CD4-positive, CD25-positive, alpha-beta regulatory T cell (primary cell): Measurements from ENCODE around the gene DRAP1. TPM values are rescaled to one million over a fixed set of nuclear protein-coding genes. Genes with fewer than 3 reads are reported as not detected.

ENCODE experiments used
- ATAC-seq, 2 donors: fragments of 150-1000 bp; cut with Tn5 transposase; one replicate each; pipeline ENCODE4 v1.10.0; 2021; ENCODE audit warnings: low read depth in 2 of 2, moderate number of reproducible peaks in 2 of 2, moderate library complexity in 1 of 2
- DNase-seq, 3 donors: peaks; one replicate each; pipeline versions ENCODE4 v3.0.0 to v3.0.0-alpha.2; 2012 to 2022; ENCODE audit warnings: mixed read lengths in 1 of 3
- H3K27ac ChIP-seq: one replicate; pipeline ENCODE4 v1.7.0; 2013; ENCODE audit warnings: mild to moderate bottlenecking, low read length; ENCODE audit not compliant: insufficient read depth, poor library complexity, severe bottlenecking
- H3K27me3 ChIP-seq: one replicate; pipeline ENCODE4 v1.7.0; 2013; ENCODE audit warnings: low read length; ENCODE audit not compliant: control insufficient read depth, insufficient read depth
- H3K36me3 ChIP-seq: one replicate; pipeline ENCODE4 v1.7.0; 2013; ENCODE audit warnings: mild to moderate bottlenecking, low read length, moderate library complexity; ENCODE audit not compliant: control insufficient read depth, insufficient read depth
- H3K4me1 ChIP-seq: 2 replicates; pipeline ENCODE4 v1.7.0; 2013; ENCODE audit warnings: mild to moderate bottlenecking, low read length; ENCODE audit not compliant: insufficient read depth, control insufficient read depth, poor library complexity, severe bottlenecking
- H3K4me3 ChIP-seq: one replicate; pipeline ENCODE4 v1.7.0; 2013; ENCODE audit warnings: low read depth, mild to moderate bottlenecking, low read length, moderate library complexity
- H3K9me3 ChIP-seq, 2 experiments: 1 replicate in 1 of 2; 2 replicates in 1 of 2; pipeline ENCODE4 v1.7.0; 2013; ENCODE audit warnings: low read length in 2 of 2, mild to moderate bottlenecking in 1 of 2, moderate library complexity in 1 of 2; ENCODE audit not compliant: control insufficient read depth in 2 of 2
- H3K27ac Mint-ChIP-seq, 3 donors: one replicate each; pipeline ENCODE4 v1.8.0; 2020 to 2022; ENCODE audit warnings: mild to moderate bottlenecking in 3 of 3, mixed read lengths in 3 of 3, moderate library complexity in 2 of 3
- H3K27me3 Mint-ChIP-seq: one replicate; pipeline ENCODE4 v1.8.0; 2022; ENCODE audit warnings: mild to moderate bottlenecking, mixed read lengths
- H3K36me3 Mint-ChIP-seq: one replicate; pipeline ENCODE4 v1.8.0; 2020; ENCODE audit warnings: mixed read lengths
- H3K4me1 Mint-ChIP-seq, 4 donors: one replicate each; pipeline ENCODE4 v1.8.0; 2020 to 2022; ENCODE audit warnings: mixed read lengths in 4 of 4, mild to moderate bottlenecking in 1 of 4
- H3K4me3 Mint-ChIP-seq, 4 donors: one replicate each; pipeline ENCODE4 v1.8.0; 2020 to 2022; ENCODE audit warnings: mild to moderate bottlenecking in 4 of 4, mixed read lengths in 4 of 4, moderate library complexity in 3 of 4
- H3K9me3 Mint-ChIP-seq, 7 donors: one replicate each; pipeline ENCODE4 v1.8.0; 2020 to 2022; ENCODE audit warnings: mixed read lengths in 7 of 7, mild to moderate bottlenecking in 3 of 7, moderate library complexity in 2 of 7
- polyA plus RNA-seq, 4 donors: library from polyadenylated mRNA; unstranded; fragments of 300-500 nt; fragmentation: Illumina TruSeq; gene quantifications; one replicate each; pipeline ENCODE4 v1.2.3, GENCODE V29; 2021
- total RNA-seq: library from RNA; stranded (reverse); gene quantifications from one replicate; pipeline ENCODE4 v1.2.3, GENCODE V29; 2022

The DRAP1 gene
- total and polyA plus RNA-seq, 5 donors from 2014 or later = 78.2 to 106 (median 82.8) TPM

DNA sequence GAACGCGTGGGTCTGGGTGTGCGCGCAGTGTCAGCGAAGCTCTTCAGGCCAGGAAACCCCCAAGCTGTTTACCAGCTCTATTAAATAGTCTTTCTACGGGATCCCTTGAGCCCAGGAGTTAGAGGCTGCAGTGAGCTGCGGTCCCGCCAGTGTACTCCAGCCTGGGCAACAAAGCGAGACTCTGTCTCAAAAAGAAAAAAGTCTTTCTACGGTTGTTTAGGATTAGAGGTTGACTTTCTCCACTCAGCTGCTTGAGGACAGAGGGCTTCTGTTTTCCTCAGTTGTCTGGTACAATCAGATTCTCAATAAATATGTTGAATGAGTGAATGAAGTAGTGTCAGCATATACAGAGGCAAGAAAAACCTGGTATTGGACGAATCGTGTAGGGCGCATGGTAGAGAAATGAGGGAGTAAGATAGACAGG lies 42.9 kb downstream of the DRAP1 start:
- Histone ChIP-seq H3K4me3 (peak overlapping the region; percentile 82), H3K36me3 (peaks cover 36% of the 10 kb centered on the region), H3K27ac (peak overlapping the region; percentile 95), H3K4me1 (peaks cover 37% of the 10 kb centered on the region), H3K27me3 (no peaks in the 10 kb centered on the region), H3K9me3 (no peaks in the 10 kb centered on the region)
- no peak for DNase-seq
- ATAC-seq = no peak
- Mint-ChIP-seq H3K9me3 (no peaks in the 10 kb centered on the region), H3K36me3 (peaks cover 27% of the 10 kb centered on the region), H3K27me3 (no peaks in the 10 kb centered on the region), H3K4me3 (peak overlapping the region; percentile 95 to 99 (median 99)), H3K27ac (peak overlapping the region; percentile 26 to 98 (median 95)), H3K4me1 (peaks cover 0 to 51% (median 24%) of the 10 kb centered on the region in 4 donors)

DNA sequence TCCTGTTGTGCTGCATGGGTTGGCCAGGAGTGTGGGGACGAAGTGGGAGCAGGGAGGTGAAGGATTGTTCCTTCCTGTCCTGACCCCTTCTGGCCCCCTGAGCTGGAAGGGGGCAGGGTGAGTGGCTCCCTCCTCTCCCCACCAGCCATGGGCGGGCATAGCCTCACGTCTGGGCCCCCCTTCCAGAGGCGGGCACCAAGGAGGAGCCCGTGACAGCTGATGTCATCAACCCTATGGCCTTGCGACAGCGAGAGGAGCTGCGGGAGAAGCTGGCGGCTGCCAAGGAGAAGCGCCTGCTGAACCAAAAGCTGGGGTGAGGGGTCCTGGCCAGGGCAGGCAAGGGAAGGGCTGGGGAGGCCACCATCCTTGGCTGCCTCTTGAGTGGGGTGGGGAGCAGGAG lies 45.7 kb downstream of the DRAP1 start:
- H3K9me3 Mint-ChIP-seq = no peaks in the 10 kb centered on the region
- DNase-seq = no peak
- H3K4me3 ChIP-seq = no peak overlapping the region
- H3K27ac ChIP-seq = no peak overlapping the region
- no peak overlapping the region for H3K4me3 Mint-ChIP-seq
- H3K27ac Mint-ChIP-seq = no peak overlapping the region
- no peaks in the 10 kb centered on the region for H3K27me3 ChIP-seq
- H3K27me3 Mint-ChIP-seq = no peaks in the 10 kb centered on the region
- H3K4me1 Mint-ChIP-seq = peaks cover 0 to 50% (median 25%) of the 10 kb centered on the region in 4 donors
- H3K36me3 Mint-ChIP-seq = peaks cover 39% of the 10 kb centered on the region
- H3K9me3 ChIP-seq = no peaks in the 10 kb centered on the region
- H3K36me3 ChIP-seq = peaks cover 62% of the 10 kb centered on the region
- ATAC-seq = no peak
- H3K4me1 ChIP-seq = peaks cover 29% of the 10 kb centered on the region

DNA sequence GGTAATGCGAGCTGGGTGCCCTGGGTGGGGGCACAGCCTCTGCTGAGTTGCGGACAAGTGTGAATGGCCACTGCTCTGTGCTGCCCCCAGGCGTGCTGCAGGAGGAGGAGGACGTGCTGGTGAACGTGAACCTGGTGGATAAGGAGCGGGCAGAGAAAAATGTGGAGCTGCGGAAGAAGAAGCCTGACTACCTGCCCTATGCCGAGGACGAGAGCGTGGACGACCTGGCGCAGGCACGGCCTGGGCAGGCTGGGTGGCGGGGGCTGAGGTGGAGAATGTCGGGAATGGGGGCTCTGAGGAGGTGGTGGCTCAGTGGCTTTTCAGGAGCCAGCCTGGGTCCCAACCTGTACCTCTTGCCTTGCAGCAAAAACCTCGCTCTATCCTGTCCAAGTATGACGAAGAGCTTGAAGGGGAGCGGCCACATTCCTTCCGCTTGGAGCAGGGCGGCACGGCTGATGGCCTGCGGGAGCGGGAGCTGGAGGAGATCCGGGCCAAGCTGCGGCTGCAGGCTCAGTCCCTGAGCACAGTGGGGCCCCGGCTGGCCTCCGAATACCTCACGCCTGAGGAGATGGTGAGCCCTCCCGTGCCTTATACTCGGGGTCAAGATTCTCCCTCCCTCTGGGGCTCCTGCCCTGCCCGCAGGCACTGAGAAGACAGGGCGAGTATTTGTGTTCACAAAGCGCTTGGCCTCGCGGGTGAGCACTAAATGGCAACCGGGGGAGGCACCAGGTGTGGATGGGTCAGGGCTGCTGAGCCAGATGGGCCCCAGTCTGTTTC lies 46.9 kb downstream of the DRAP1 start:
- Histone ChIP-seq H3K9me3 (no peaks in the 10 kb centered on the region), H3K27me3 (no peaks in the 10 kb centered on the region), H3K27ac (no peak overlapping the region), H3K4me1 (peaks cover 25% of the 10 kb centered on the region), H3K4me3 (no peak overlapping the region), H3K36me3 (peaks cover 69% of the 10 kb centered on the region)
- no peaks in the 10 kb centered on the region for H3K9me3 Mint-ChIP-seq
- DNase-seq (no peak), ATAC-seq (no peak)
- peaks cover 0 to 49% (median 28%) of the 10 kb centered on the region in 4 donors for H3K4me1 Mint-ChIP-seq
- no peaks in the 10 kb centered on the region for H3K27me3 Mint-ChIP-seq
- H3K27ac Mint-ChIP-seq = no peak overlapping the region
- H3K36me3 Mint-ChIP-seq = peaks cover 39% of the 10 kb centered on the region
- H3K4me3 Mint-ChIP-seq = peak overlapping the region in 1 of 4 donors; percentile 52

DNA sequence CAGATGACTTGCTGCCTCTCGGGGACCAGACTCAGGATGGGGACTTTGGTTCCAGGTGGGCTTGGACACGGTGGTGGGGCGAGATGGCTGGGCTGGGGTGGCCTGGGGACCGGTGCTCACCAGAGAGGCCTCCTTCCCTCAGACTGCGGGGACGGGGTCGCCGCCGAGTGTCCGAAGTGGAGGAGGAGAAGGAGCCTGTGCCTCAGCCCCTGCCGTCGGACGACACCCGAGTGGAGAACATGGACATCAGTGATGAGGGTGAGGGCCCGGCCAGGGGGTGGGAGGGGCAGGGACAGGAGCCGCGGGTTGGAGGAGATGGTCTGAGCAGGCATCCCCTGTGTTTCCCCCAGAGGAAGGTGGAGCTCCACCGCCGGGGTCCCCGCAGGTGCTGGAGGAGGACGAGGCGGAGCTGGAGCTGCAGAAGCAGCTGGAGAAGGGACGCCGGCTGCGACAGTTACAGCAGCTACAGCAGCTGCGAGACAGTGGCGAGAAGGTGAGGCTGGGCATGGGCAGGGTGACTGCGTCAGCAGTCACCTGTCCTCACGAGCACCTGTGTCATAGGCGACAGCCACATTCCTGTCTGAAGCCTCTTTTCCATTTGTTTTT lies 48.2 kb downstream of the DRAP1 start:
- ATAC-seq (no peak), DNase-seq (no peak)
- H3K4me3 Mint-ChIP-seq = no peak overlapping the region
- Histone ChIP-seq H3K4me3 (no peak overlapping the region), H3K27me3 (no peaks in the 10 kb centered on the region), H3K36me3 (peaks cover 69% of the 10 kb centered on the region), H3K9me3 (no peaks in the 10 kb centered on the region), H3K27ac (no peak overlapping the region), H3K4me1 (peaks cover 21% of the 10 kb centered on the region)
- H3K27ac Mint-ChIP-seq = no peak overlapping the region
- H3K36me3 Mint-ChIP-seq = peaks cover 42% of the 10 kb centered on the region
- no peaks in the 10 kb centered on the region for H3K9me3 Mint-ChIP-seq
- no peaks in the 10 kb centered on the region for H3K27me3 Mint-ChIP-seq
- peaks cover 0 to 45% (median 22%) of the 10 kb centered on the region in 4 donors for H3K4me1 Mint-ChIP-seq

DNA sequence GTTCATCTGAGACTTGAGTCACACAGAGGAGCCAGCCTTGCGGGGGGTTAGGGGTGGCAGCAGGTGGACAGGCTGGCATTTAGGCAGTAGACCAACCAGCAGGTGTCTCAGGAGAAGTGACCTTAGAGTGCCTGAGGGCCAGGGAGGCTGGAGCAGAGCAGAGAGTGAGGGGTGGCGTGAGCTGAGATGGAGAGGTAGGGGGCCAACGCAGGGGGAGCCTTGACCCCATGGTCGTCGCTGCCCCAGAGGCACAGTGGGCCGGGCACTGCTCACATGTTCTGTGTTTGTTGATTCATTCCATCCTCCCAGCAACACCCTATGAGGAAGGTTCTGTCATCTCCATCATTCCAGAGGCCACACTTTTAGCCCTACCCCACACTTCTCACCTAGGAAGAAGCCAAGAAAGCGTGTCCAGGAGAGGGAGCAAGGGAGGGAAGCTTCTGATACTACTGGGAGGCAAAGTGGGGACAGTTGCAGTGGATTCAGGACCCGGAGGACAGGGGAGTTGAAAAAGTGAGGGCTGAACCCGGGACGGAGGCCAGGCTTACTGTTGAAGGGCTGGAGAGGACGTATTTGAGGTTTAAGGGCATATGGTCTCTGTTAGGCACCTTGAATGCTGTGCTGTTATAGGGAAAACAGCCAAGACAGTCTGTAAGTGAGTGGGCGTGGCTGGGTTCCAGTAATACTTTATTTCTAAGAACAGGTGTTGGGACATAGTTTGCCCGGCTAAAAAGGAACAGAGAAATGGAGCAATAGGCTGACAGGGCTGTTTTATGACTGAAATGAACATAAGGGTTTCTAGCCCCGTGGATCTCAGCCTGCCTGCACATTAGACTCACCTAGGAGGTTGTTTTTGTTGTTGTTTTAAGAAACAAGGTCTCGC lies 49.6 kb downstream of the DRAP1 start:
- H3K27me3 Mint-ChIP-seq = no peaks in the 10 kb centered on the region
- Histone ChIP-seq H3K4me3 (no peak overlapping the region), H3K27me3 (no peaks in the 10 kb centered on the region), H3K9me3 (no peaks in the 10 kb centered on the region), H3K36me3 (peaks cover 66% of the 10 kb centered on the region), H3K4me1 (peaks cover 6% of the 10 kb centered on the region), H3K27ac (no peak overlapping the region)
- ATAC-seq (no peak), DNase-seq (no peak)
- H3K4me1 Mint-ChIP-seq = peaks cover 0 to 33% (median 12%) of the 10 kb centered on the region in 4 donors
- no peak overlapping the region for H3K4me3 Mint-ChIP-seq
- peaks cover 0 to 1% (median 0%) of the 10 kb centered on the region in 7 donors for H3K9me3 Mint-ChIP-seq
- no peak overlapping the region for H3K27ac Mint-ChIP-seq
- peaks cover 44% of the 10 kb centered on the region for H3K36me3 Mint-ChIP-seq

Other genes starting within 250 kb of the DRAP1 start
- gene KAT5, start 207.2 kb upstream of the DRAP1 start, total RNA-seq = 127 TPM
- 10 to 100 TPM; 45.4 to 62.7 (median 55.7) TPM for gene KAT5, start 207.2 kb upstream of the DRAP1 start, polyA plus RNA-seq
- 28.3 TPM for gene RNASEH2C, start 198.6 kb upstream of the DRAP1 start, total RNA-seq
- 10 to 100 TPM; 60.6 to 83.8 (median 72.6) TPM for gene RNASEH2C, start 198.6 kb upstream of the DRAP1 start, polyA plus RNA-seq
- gene AP5B1, start 138.4 kb upstream of the DRAP1 start, total RNA-seq = 16.8 TPM
- 10 to 100 TPM in 1 of 4 donors, 1 to 10 TPM in 3; 7.6 to 10.8 (median 9.5) TPM for gene AP5B1, start 138.4 kb upstream of the DRAP1 start, polyA plus RNA-seq
- not detected for gene OVOL1, start 132.4 kb upstream of the DRAP1 start, total RNA-seq
- gene OVOL1, start 132.4 kb upstream of the DRAP1 start, polyA plus RNA-seq = not detected
- gene SNX32, start 85.5 kb upstream of the DRAP1 start, total RNA-seq = 0.44 TPM
- 1 to 10 TPM in 1 of 4 donors, under 1 TPM in 3; 0.32 to 1.3 (median 0.48) TPM for gene SNX32, start 85.5 kb upstream of the DRAP1 start, polyA plus RNA-seq
- gene CFL1, start 61.2 kb upstream of the DRAP1 start, total RNA-seq = 737 TPM
- 1,000 to 10,000 TPM; 2,250 to 3,209 (median 2,591) TPM for gene CFL1, start 61.2 kb upstream of the DRAP1 start, polyA plus RNA-seq
- gene MUS81, start 59.0 kb upstream of the DRAP1 start, total RNA-seq = 51.1 TPM
- gene MUS81, start 59.0 kb upstream of the DRAP1 start, polyA plus RNA-seq = 10 to 100 TPM; 22.7 to 24.6 (median 23.6) TPM
- gene EFEMP2, start 46.6 kb upstream of the DRAP1 start, total RNA-seq = 5.8 TPM
- under 1 TPM; 0.21 to 0.36 (median 0.29) TPM for gene EFEMP2, start 46.6 kb upstream of the DRAP1 start, polyA plus RNA-seq
- 12.4 TPM for gene CTSW, start 39.6 kb upstream of the DRAP1 start, total RNA-seq
- 10 to 100 TPM in 3 of 4 donors, 1 to 10 TPM in 1; 3.5 to 35.9 (median 16.9) TPM for gene CTSW, start 39.6 kb upstream of the DRAP1 start, polyA plus RNA-seq
- gene FIBP, start 31.0 kb upstream of the DRAP1 start, total RNA-seq = 29.8 TPM
- gene FIBP, start 31.0 kb upstream of the DRAP1 start, polyA plus RNA-seq = 10 to 100 TPM; 71.0 to 81.7 (median 72.7) TPM
- 20.7 TPM for gene CCDC85B, start 28.8 kb upstream of the DRAP1 start, total RNA-seq
- 10 to 100 TPM; 58.7 to 74.0 (median 63.2) TPM for gene CCDC85B, start 28.8 kb upstream of the DRAP1 start, polyA plus RNA-seq
- gene FOSL1, start 19.0 kb upstream of the DRAP1 start, total RNA-seq = 2.7 TPM
- not detected for gene FOSL1, start 19.0 kb upstream of the DRAP1 start, polyA plus RNA-seq
- gene C11orf68, start 364 bp upstream of the DRAP1 start, total RNA-seq = 21.6 TPM
- gene C11orf68, start 364 bp upstream of the DRAP1 start, polyA plus RNA-seq = 10 to 100 TPM; 65.8 to 90.7 (median 85.0) TPM
- gene TSGA10IP, start 26.1 kb downstream of the DRAP1 start, total RNA-seq = not detected
- gene TSGA10IP, start 26.1 kb downstream of the DRAP1 start, polyA plus RNA-seq = not detected
- gene SART1, start 42.3 kb downstream of the DRAP1 start, total RNA-seq = 94.0 TPM
- gene SART1, start 42.3 kb downstream of the DRAP1 start, polyA plus RNA-seq = 10 to 100 TPM; 15.8 to 22.7 (median 19.8) TPM
- gene EIF1AD, start 82.7 kb downstream of the DRAP1 start, total RNA-seq = 61.3 TPM
- 10 to 100 TPM; 16.7 to 20.7 (median 18.6) TPM for gene EIF1AD, start 82.7 kb downstream of the DRAP1 start, polyA plus RNA-seq
- gene BANF1, start 83.1 kb downstream of the DRAP1 start, total RNA-seq = 41.8 TPM
- 100 to 1,000 TPM; 134 to 170 (median 148) TPM for gene BANF1, start 83.1 kb downstream of the DRAP1 start, polyA plus RNA-seq
- gene CST6, start 92.6 kb downstream of the DRAP1 start, total RNA-seq = not detected
- gene CST6, start 92.6 kb downstream of the DRAP1 start, polyA plus RNA-seq = not detected
- not detected for gene CATSPER1, start 107.1 kb downstream of the DRAP1 start, total RNA-seq
- not detected for gene CATSPER1, start 107.1 kb downstream of the DRAP1 start, polyA plus RNA-seq
- gene GAL3ST3, start 129.7 kb downstream of the DRAP1 start, total RNA-seq = not detected
- not detected for gene GAL3ST3, start 129.7 kb downstream of the DRAP1 start, polyA plus RNA-seq
- 172 TPM for gene SF3B2, start 132.9 kb downstream of the DRAP1 start, total RNA-seq
- 10 to 100 TPM; 67.6 to 79.7 (median 75.2) TPM for gene SF3B2, start 132.9 kb downstream of the DRAP1 start, polyA plus RNA-seq
- 306 TPM for gene PACS1, start 150.8 kb downstream of the DRAP1 start, total RNA-seq
- gene PACS1, start 150.8 kb downstream of the DRAP1 start, polyA plus RNA-seq = 10 to 100 TPM; 43.8 to 57.8 (median 47.1) TPM